Endodermal cell (in vitro differentiated cells): ENCODE results near the gene AQP5. TPM values are rescaled to one million over a fixed set of nuclear protein-coding genes. Genes with fewer than 3 reads are reported as not detected.

Experiments used
- DNase-seq: peaks from one replicate; pipeline ENCODE4 v3.0.0-alpha.2; 2017
- H3K27ac ChIP-seq: 2 replicates; pipeline ENCODE4 v1.5.1; 2013; ENCODE audit warnings: mild to moderate bottlenecking, low read depth, low read length, moderate library complexity
- H3K27me3 ChIP-seq: 2 replicates; pipeline ENCODE4 v1.6.1; 2013; ENCODE audit warnings: mild to moderate bottlenecking, low read length, moderate library complexity; ENCODE audit not compliant: insufficient read depth, control insufficient read depth, poor library complexity, severe bottlenecking
- H3K36me3 ChIP-seq: 2 replicates; pipeline ENCODE4 v1.7.0; 2013; ENCODE audit warnings: mild to moderate bottlenecking, low read length, moderate library complexity; ENCODE audit not compliant: control insufficient read depth, insufficient read depth
- H3K4me1 ChIP-seq: one replicate; pipeline ENCODE4 v1.7.0; 2013; ENCODE audit warnings: low read length; ENCODE audit not compliant: control insufficient read depth, insufficient read depth
- H3K4me3 ChIP-seq: 2 replicates; pipeline ENCODE4 v1.5.1; 2013; ENCODE audit warnings: mild to moderate bottlenecking, low read length, moderate library complexity
- H3K9ac ChIP-seq: 2 replicates; pipeline ENCODE4 v1.6.1; 2013; ENCODE audit warnings: mild to moderate bottlenecking, low read length, moderate library complexity; ENCODE audit not compliant: poor library complexity, severe bottlenecking; ENCODE audit errors: extremely low read depth
- H3K9me3 ChIP-seq: 2 replicates; pipeline ENCODE4 v1.6.1; 2013; ENCODE audit warnings: mild to moderate bottlenecking, low read length, moderate library complexity; ENCODE audit not compliant: control insufficient read depth
- H3K27ac Mint-ChIP-seq: 2 replicates; pipeline ENCODE4 v1.8.0; 2020; ENCODE audit warnings: mixed read lengths
- H3K27me3 Mint-ChIP-seq: 2 replicates; pipeline ENCODE4 v1.8.0; 2021; ENCODE audit warnings: mild to moderate bottlenecking, mixed read lengths; ENCODE audit not compliant: insufficient read depth
- H3K36me3 Mint-ChIP-seq: 2 replicates; pipeline ENCODE4 v1.8.0; 2020; ENCODE audit warnings: low read depth, mixed read lengths
- H3K4me1 Mint-ChIP-seq: 2 replicates; pipeline ENCODE4 v1.8.0; 2020; ENCODE audit warnings: mixed read lengths
- H3K4me3 Mint-ChIP-seq: 2 replicates; pipeline ENCODE4 v1.8.0; 2020; ENCODE audit warnings: mild to moderate bottlenecking, moderate library complexity, mixed read lengths
- H3K9me3 Mint-ChIP-seq: 2 replicates; pipeline ENCODE4 v1.8.0; 2020; ENCODE audit warnings: mild to moderate bottlenecking, mixed read lengths
- CTCF ChIP-seq: fragments of 200-600 bp; sonication (generic); conservative IDR thresholded peaks from 2 replicates; pipeline ENCODE4 v1.5.0; 2021; ENCODE audit warnings: antibody characterized with exemption, mild to moderate bottlenecking
- WGBS, 2 experiments: methylation state at CpG; one replicate each; pipeline versions ENCODE4 v1.1.5 to v1.1.7; 2013; ENCODE audit warnings: missing lambda C conversion rate in 2 of 2, mixed read lengths in 1 of 2; ENCODE audit not compliant: insufficient coverage in 1 of 2, insufficient read length in 1 of 2; 5-methylcytosine and 5-hydroxymethylcytosine counted together
- total RNA-seq, 2 donors: library from RNA; stranded (reverse); fragmentation: NEBNext Ultra II Directional in 1 of 2; extraction: Animal tissue kit (Norgen Biotek cat#: 25700) in 1 of 2; gene quantifications; 2 replicates in 1 of 2; 3 replicates in 1 of 2; pipeline ENCODE4 v1.2.1, GENCODE V29; 2021

The AQP5 gene
- total RNA-seq, 2 donors from 2014 or later, result 0.62 to 0.77 TPM

GRCh38 chr12:49953961-49954846 lies 7.5 kb upstream of the AQP5 start:
- peaks cover 62% of the 10 kb centered on the region for H3K27me3 ChIP-seq
- peaks cover 5% of the 10 kb centered on the region for H3K4me1 ChIP-seq
- Mint-ChIP-seq H3K9me3 (no peaks in the 10 kb centered on the region), H3K4me3 (no peak overlapping the region), H3K27me3 (peaks cover 91% of the 10 kb centered on the region), H3K4me1 (peaks cover 9% of the 10 kb centered on the region), H3K27ac (no peak overlapping the region), H3K36me3 (no peaks in the 10 kb centered on the region)
- DNase-seq, result peak; percentile 61
- H3K9ac ChIP-seq, result no peak overlapping the region
- H3K36me3 ChIP-seq, result no peaks in the 10 kb centered on the region
- no peak for TF ChIP-seq CTCF
- WGBS, 2 experiments, result 90 to 93% methylated on average over 9 to 21 of the region's 21 CpGs
- H3K9me3 ChIP-seq, result no peaks in the 10 kb centered on the region
- H3K27ac ChIP-seq, result no peak overlapping the region
- H3K4me3 ChIP-seq, result no peak overlapping the region

- WGBS, 2 experiments, result 83 to 88% methylated on average over 33 to 53 of the region's 53 CpGs
- Histone ChIP-seq H3K4me3 (no peak overlapping the region), H3K9me3 (no peaks in the 10 kb centered on the region), H3K9ac (no peak overlapping the region), H3K36me3 (no peaks in the 10 kb centered on the region), H3K4me1 (peaks cover 5% of the 10 kb centered on the region), H3K27ac (no peak overlapping the region), H3K27me3 (peaks cover 64% of the 10 kb centered on the region)
- peak; percentile 81 for DNase-seq
- Mint-ChIP-seq H3K27ac (no peak overlapping the region), H3K9me3 (no peaks in the 10 kb centered on the region), H3K36me3 (no peaks in the 10 kb centered on the region), H3K27me3 (peaks cover 91% of the 10 kb centered on the region), H3K4me1 (peaks cover 17% of the 10 kb centered on the region), H3K4me3 (no peak overlapping the region)
- no peak for TF ChIP-seq CTCF
These were observed 6.5 kb upstream of the AQP5 start for GRCh38 chr12:49954863-49955830.

GRCh38 chr12:49955899-49956662 lies 5.6 kb upstream of the AQP5 start:
- 78 to 95% methylated on average over 5 to 13 of the region's 13 CpGs for WGBS, 2 experiments
- H3K36me3 Mint-ChIP-seq, result no peaks in the 10 kb centered on the region
- Histone ChIP-seq H3K36me3 (no peaks in the 10 kb centered on the region), H3K27me3 (peaks cover 73% of the 10 kb centered on the region), H3K27ac (no peak overlapping the region), H3K4me3 (no peak overlapping the region), H3K9me3 (no peaks in the 10 kb centered on the region), H3K9ac (no peak overlapping the region), H3K4me1 (peaks cover 5% of the 10 kb centered on the region)
- H3K27me3 Mint-ChIP-seq, result peaks cover 92% of the 10 kb centered on the region
- no peak for DNase-seq
- no peak overlapping the region for H3K4me3 Mint-ChIP-seq
- H3K27ac Mint-ChIP-seq, result no peak overlapping the region
- H3K9me3 Mint-ChIP-seq, result no peaks in the 10 kb centered on the region
- TF ChIP-seq CTCF, result no peak
- H3K4me1 Mint-ChIP-seq, result peaks cover 23% of the 10 kb centered on the region
